Lower leg skin (tissue), 3 donors: Measurements from ENCODE around the gene ENOX1.

Source experiments
- POLR2A ChIP-seq, 2 donors: fragments of 450-650 bp; IDR thresholded peaks; one replicate each; pipeline ENCODE4 v1.6.1; 2016 to 2017; ENCODE audit warnings: antibody characterized with exemption in 2 of 2, mild to moderate bottlenecking in 1 of 2, moderate library complexity in 1 of 2
- TF ChIP-seq, protein P1 (sequence below), 3 donors: fragments of 450-650 bp; IDR thresholded peaks; one replicate each; pipeline ENCODE4 v1.5.1; 2016; ENCODE audit warnings: antibody characterized with exemption in 3 of 3, mild to moderate bottlenecking in 3 of 3, moderate library complexity in 2 of 3

DNA sequence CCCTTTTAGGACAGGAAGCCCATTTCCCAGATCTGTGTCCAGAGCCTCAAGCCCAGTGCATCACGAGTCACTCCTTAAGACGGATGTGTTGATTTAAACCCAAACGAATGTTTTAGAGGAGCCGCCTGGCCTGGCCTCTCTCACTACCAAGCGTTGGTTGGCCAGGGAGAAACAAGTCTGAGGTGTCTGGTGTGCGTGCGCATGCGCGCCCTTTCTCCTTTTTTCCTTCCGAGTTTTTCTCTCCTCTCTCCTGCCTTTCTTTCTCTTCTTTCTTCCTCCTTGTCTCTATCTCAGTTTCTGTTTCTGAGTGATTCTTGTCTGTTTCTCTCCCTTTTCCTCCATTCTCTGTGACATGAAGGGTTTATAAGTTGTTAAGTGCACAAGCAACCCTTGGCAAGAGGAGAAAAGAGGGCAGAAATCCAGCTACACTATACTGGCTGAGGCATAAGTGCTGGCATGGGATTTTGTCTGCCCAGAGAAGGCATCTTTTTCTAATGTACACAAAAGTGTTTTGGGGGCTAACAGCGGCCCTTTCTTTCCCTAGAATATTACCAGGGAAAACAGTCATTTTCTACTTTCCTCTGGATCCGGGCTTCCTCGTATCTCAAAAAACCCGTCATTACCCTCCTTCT lies 592.9 kb downstream of the ENOX1 start:
- TF ChIP-seq POLR2A (IDR thresholded peaks at IDR 0.05) = no peak
- TF ChIP-seq, protein P1, sequence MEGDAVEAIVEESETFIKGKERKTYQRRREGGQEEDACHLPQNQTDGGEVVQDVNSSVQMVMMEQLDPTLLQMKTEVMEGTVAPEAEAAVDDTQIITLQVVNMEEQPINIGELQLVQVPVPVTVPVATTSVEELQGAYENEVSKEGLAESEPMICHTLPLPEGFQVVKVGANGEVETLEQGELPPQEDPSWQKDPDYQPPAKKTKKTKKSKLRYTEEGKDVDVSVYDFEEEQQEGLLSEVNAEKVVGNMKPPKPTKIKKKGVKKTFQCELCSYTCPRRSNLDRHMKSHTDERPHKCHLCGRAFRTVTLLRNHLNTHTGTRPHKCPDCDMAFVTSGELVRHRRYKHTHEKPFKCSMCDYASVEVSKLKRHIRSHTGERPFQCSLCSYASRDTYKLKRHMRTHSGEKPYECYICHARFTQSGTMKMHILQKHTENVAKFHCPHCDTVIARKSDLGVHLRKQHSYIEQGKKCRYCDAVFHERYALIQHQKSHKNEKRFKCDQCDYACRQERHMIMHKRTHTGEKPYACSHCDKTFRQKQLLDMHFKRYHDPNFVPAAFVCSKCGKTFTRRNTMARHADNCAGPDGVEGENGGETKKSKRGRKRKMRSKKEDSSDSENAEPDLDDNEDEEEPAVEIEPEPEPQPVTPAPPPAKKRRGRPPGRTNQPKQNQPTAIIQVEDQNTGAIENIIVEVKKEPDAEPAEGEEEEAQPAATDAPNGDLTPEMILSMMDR (IDR thresholded peaks at IDR 0.05) = no peak
